RPMI7951 (cell line): Measurements from ENCODE around the gene ANXA11. TPM values are rescaled to one million over a fixed set of nuclear protein-coding genes. Genes with fewer than 3 reads are reported as not detected.

Source experiments
- DNase-seq: peaks from one replicate; pipeline ENCODE4 v3.0.0-alpha.2; 2012; ENCODE audit warnings: low read depth
- total RNA-seq: library from RNA; depleted of rRNA; stranded (reverse); fragments of >200 nt; shearing (Covaris generic); gene quantifications from 2 replicates; pipeline ENCODE4 v1.2.3, GENCODE V29; 2014

Gene ANXA11
- total RNA-seq, 1 experiment from 2014 or later: 104 TPM

DNA sequence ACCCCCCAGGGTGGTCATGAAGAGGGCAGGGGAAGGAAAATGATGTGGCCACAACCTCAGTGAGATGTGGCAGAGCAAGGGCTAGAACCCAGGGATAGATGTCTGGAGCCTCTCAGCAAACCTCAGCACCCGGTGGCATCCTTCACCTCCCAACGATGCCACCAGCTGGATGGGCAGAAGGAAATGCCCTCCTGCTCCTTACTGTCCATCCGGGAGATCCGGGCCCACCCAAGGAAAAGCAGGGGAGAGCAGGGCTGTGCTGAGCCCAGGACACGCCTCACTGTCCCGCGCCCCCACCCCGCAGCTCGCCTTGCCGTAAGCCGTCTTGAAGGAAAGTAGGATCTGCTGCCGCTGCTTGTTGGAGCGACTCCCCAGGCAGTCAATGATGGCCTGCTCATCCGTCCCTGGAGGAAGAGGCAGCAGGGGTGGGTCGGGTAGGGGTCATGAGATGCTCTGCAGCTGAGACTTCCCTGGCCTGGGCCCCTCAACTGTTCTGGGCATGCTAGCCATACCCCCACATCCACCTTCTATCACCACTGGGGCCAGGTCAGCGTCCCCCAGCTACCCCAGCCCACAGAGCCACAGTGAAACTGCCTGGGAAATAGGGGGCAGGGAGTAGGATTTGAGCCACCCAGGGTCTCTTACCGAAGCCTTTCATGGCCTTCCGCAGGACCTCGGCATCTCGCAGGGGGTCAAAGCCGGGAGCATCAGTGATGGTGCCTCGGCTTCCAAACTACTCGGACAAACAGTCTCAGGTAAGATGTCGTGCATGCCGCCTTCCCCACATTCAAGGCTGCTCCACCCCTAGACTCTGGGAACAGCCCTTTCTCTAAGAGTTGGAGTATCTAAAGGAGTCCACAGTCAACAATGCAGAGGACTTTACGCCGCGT lies 38.5 kb downstream of the ANXA11 start:
- DNase-seq: no peak

DNA sequence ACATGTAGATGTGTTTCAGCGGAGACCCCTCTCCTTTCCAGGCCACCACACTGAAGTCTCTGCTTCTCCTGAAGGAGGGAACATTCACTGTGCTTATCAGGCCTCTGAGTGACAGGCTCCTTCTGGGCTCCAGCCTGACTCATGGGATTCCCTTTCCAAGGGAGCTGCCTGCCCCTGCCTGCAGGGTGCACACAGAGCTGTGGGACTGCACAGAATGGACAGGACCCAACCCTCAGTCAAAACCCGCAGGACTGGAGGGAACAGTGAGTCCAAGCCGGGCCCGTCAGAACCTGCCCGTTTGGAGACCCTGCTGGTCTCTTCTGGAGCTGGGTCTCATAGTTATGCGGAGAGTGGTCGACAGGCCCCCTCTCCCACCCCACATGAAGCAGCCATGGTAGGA lies 40.2 kb downstream of the ANXA11 start:
- DNase-seq: peak; percentile 69

DNA sequence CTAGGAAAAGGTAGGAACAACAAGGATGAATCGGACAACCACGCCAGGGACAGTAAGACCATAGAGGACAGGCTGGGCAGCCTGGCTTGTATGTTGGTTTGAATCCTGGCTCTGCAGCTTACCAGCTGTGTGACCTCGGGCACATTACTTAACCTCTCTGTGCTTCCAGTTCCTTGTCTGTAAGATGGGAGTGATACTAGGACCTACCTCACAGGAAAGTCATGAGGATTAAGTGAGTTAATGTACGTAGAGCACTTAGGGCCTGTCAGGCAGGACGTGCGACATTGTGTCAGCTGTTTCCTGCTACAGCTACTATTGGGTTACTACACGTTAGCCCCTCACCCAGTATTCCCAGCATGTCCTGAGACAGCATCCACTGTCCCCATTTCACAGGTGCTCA lies 40.7 kb downstream of the ANXA11 start:
- DNase-seq: no peak

DNA sequence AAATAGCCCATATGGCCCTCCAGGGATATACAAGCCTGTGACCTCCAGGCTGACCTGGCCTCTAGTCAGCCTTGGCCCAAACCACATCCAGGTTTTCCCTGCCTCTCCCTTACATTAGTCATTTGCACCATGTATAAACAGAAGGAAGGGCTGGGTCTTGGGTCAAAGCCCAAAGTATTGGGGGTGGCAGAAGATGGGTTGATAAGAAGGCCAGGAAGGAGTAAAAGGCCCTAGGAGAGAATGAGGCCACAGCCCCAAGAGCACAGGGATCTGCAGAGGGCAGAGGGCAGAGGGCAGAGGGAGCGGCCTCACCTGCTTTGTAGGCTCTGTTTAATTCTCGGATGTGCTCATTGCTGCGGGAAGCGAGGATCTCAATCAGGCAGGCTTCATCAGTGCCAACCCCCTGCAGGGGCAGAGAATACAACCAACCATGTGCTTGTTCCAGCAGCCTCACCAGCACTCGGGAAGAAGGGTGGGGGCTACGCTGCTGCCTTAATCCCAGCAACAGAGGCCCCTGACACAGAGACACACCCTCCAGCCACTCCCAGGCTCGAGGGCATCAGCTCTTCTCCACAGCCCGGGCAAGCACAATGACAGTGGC lies 41.5 kb downstream of the ANXA11 start:
- DNase-seq: peak; percentile 97

DNA sequence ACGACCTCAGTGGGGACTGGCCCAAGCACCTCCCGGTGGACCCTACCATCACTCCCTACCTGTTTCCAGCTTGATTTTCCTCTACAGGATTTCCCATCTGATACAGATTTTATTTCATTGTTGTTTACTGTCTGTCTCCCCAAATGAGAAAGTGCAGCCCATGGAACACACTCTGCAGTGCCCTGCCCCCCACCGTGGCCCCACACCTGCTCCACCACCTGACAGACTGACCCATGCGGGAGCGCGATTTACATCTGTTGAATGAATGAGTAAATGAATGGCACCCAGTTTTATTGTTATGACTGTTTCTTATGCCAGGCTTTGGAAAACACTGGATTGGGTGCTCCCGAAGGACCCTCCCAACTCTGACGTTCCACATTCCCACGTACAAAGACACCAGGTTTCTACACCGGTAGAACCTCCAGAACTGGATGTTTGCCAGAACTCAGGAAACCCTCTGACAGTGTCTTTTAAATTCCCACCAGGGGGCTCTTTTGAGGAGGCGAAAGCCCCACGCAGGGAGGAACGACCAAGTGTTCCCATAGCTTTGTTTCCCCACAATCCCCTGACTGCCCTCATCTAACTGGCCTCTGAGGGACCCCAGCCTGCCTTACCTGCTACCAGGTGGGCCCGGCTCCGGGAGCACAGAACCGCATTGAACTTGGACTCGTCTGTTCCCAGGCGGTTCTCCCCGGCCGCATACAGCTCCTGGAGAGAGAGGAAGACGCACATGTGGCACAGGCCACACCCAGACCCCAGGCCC lies 43.8 kb downstream of the ANXA11 start:
- DNase-seq: no peak

DNA sequence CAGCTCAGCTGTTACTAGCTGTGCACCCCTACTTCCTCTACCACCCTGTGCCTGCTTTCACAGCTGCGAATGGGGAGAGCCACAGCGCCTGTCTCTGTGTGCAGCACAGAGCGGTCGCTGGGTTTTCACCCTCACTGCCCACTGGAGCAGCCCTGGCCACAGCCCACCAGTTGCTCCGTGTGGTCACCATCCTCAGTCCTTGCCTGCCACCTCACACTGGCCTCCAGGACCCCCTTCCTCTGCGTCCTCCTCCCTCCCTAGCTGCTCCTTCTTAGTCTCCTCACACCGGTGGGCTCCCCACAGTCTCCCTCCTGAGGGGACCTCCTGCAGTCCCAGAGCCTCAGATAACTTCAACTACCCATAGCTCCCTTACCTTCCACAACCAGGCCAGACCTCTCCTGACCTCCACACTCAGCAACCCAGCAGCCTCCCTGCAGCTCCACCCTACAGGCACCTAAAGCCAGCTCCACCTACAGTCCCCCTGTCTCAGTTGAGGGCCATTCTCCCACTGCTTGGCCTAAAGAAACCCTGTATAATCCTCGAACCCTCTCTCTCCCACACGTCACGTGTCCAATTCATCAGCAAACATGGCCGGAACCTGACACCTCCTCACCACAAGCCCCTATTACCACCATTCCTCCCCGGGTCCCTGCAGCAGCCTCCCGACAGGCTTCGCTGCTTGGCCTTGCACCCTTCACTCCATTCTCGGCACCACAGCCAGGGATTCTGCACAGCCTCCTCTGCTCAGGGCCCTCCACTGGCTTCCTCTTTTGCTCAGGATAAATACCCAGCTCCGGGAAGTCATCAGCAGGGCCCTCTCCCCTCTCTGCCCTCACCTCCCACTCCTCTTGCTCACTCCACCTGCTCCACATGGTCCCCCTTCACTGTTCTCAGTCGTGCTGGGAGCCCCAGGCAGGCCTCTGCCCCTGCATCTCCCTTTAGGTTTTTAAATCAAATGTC lies 44.7 kb downstream of the ANXA11 start:
- no peak for DNase-seq

DNA sequence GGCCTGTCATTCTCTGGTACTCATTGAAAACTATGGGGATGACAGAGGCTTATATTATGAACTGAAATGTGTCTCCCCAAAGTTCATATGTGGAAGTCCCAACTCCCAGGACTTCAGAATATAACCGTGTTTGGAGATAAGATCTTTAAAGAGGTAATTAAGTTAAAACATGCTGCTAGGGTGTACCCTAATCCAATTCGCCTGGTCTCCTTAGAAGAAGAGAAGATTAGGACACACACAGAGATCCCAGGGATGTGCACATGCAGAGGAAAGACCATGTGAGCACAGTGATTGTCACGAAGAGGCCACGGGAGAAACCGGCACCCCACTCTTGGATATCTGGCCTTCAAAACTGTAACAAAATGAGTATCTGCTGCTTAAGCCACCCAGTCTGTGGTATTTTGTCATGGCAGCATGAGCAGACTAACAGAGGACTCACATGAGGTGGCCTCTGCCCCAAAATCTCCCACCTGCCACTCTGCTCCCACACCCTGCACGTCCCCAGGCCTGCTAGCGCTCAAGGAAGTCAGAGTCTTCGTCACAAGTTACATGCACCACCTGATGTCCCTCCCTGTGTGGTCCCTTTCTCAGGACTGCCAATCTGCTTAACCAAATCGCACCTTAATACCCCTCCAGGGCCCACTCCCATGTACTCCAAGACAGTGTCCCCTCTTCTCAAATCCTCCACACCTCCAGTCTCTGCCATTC lies 46.0 kb downstream of the ANXA11 start:
- no peak for DNase-seq

DNA sequence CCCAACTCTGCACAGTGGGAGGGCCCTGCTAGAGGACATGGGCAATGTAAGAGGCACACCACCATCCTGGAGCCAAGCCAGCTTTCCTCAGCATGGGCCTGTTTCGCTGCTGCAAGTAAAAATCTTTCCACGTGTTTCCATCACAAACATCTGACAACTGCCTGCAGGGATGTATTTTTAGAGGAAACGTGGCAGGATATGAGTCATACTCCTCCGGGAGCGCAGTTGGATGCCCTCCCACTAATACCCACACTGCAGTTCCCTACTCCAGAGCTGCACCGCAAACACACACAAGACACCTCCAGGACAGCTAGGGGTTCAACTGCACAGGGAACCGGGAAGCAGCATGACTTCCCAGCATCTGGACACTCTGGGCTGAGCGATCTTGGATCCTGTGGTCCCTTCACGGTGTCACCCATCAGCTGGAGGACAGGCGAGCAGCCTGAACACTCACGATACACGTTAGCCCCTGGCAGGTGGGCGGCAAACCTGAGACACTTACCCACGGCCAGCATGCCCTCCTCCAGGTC lies 46.7 kb downstream of the ANXA11 start:
- DNase-seq: peak; percentile 100

DNA sequence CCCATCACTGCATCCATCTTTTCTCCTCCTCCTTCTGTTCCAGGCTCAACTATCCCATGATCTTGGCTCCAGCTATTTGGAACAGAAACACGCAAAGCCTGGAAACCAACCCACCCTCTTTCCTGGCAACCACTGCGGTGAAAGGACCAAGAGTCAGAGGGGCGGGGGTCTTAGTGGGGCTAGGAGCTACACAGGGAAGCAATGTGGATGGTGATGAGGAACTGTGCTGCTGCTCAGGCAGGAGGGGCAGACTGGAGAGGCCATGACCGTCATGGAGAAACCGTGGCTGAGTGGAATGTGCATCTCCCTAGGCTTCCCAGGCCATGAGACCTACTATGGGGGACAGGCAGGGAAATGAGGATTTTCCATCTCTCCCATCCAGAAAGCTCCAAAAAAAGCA lies 47.2 kb downstream of the ANXA11 start:
- DNase-seq: no peak

DNA sequence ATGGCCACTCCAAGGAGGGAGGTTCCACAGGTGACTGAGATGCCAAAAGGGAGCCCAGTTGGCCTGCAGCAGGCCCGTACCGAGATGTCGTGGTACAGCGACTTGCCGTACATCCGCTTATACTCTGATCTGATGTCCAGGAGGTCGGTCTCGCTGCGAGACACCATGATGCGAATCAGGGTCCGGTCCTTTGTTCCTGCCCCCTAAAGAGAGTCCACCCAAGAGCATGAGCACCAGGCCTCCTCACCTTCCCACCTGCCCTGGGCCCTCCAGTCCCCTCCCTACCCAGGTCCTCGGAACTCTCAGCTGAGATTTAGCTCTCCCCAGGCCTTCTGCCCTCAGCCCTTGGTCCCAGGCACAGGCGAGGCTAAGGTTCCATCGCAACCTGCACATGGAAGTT lies 47.8 kb downstream of the ANXA11 start:
- no peak for DNase-seq

DNA sequence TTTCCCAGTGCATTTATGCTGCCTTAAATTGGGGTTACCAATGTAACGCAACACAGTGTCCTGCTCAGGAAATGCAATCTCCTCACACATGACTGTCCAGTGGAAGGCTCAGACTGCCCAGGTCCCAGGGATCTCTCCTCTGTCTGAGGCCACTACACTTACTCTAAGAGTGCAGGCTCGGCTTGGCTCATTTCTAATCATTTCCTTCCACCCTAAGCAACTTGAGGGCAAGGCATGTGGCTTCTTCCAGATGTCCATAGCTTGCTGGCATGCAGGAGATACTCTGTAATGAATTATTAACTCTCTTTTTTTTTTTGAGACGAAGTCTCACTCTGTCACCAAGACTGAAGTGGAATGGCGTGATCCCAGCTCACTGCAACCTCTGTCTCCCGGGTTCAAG lies 49.1 kb downstream of the ANXA11 start:
- DNase-seq: peak; percentile 72

DNA sequence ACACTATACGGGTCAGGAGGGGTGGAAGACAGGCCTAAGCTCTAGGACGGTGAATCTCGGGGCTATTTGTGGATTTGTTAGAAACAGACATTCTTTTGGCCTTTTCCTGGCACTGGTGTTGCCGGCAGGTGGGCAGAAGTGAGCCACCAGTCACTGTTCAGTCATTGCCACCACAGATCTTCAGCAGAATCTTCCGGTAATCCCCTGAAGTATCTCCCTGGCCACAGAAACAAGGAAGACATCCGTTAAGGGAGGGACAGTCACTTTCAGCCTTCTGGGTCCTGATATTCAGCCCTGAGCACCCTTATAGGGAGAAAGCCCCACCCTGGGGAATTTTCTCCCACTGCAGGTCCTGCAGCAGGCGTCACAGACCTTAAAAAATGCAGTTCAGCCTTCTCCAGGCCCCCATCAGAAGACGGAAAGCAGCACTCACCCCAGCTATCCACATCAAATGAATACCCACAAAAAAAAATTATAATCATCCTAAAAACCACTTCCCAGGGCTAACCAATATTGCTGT lies 49.6 kb downstream of the ANXA11 start:
- no peak for DNase-seq

DNA sequence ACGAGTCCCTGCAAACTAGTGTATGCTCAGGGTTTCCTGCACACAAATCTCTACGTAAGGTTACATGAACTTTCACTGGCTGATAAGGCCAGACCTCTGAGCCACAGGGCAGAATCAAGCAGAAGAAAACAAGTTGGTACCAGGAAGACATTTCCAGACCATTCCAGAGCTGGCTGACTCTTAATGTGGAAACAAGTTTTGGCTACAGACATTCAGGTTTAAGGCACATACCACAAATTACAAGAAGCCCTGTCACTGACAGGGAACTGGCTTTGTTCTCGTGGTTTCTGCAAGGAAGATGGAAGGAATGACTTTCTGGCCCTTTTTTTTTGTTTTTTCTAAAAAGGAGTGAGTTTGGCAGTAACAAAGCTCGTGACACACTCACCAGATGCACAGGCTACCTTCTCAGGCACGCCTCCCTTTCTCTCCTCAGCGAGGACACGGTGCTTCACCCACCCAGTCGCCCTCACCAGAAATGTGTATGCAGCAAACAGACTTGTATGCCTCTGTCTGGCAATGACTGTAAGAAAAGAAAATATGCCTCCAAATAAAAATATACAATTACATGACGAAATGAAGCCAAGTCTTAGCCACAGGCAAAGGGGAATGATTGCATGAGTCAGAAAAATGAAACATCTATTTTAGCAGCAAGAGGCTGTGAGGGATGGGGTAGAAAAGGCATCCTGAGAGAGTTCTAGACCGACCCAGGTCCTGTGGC lies 50.2 kb downstream of the ANXA11 start:
- peak; percentile 91 for DNase-seq

DNA sequence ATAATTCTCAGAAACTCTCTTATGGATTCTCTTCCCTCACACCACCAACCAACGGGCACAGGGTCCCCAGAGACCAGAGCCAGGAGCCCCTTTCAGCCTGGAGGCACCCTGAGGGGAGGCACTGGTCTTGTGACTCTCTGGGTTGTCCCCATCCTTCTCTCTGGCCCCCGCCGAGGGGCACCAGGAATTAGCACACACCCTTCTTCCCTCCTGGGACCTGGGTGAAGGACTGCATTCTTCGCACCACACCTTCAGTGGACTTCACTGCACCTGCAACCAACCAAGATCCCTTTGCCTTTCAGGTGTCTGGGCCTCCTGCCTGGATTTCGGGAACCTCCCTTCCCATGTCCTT lies 50.7 kb downstream of the ANXA11 start:
- no peak for DNase-seq

DNA sequence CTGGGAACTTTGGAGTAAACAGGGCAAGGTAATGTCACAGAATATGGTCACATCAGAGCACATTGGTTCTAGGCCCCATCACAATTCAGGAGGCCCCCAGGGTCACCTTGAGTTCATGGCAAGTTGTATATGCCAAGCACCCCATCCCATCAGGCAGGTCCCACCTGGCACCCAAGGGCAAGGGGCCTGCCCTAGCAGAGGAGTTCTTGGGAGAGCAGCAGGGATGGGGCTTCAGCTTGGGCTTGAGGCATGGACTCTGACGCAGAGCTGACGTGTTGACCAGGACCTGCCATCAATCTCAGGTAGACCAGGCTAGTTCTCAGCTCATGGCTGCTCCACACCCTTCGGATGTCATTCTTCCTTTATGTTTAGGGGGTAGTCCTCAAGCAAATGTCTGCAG lies 51.9 kb downstream of the ANXA11 start:
- DNase-seq: no peak

DNA sequence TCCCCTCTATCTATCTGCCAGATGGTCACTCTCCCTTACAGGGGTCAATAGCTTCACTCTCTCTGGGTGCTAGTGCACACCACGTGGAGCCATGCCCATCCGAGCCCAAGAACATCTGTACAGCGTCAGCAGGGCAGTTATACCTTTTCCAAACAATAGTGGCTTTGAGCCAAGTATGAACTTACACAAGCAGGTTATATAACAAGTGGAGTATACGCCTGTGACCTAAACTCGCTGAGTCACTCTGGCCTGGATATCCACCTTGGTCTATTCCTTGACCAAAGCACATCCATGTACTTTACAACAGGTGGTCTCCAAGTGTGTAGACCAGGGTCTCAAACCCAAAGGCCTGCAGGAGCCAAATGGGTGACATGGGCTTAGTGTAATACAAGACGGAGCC lies 52.5 kb downstream of the ANXA11 start:
- no peak for DNase-seq

DNA sequence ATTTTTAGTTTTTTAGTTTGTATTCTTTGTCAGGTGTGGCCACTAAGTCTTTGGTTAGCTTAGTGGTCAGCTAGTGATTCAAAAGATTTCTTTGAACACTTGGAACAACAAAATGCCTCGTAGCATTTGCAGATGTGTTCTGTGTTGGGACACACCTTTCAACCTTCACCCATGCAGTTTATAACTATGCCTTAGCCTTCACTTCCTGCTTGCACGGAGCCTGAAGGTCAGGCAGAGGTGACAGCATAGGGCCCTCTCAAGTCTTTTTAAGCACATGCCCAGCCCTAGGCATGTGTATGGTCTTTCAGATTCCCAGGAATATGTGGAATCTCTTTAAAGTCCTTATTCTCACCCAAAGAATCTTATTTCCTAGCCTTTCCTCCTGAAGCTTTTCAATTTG lies 55.2 kb downstream of the ANXA11 start:
- DNase-seq: no peak

DNA sequence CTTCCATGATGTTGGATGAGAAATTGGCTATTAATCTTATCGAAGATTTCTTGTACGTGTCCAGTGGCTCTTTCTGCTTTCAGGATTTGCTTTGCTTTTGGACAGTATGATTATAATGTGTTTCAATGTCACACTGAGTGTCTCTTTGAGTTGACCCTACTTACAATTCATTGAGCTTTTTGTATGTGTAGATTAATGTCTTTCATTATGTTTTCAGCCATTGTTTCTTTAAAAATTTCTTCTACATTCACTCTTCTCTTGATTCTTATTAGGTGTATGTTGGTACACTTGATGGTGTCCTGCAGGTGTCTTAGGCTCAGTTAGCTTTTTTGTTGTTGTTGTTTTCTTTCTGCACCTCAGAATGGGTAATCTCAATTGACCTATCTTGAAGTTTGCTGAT lies 56.2 kb downstream of the ANXA11 start:
- no peak for DNase-seq

DNA sequence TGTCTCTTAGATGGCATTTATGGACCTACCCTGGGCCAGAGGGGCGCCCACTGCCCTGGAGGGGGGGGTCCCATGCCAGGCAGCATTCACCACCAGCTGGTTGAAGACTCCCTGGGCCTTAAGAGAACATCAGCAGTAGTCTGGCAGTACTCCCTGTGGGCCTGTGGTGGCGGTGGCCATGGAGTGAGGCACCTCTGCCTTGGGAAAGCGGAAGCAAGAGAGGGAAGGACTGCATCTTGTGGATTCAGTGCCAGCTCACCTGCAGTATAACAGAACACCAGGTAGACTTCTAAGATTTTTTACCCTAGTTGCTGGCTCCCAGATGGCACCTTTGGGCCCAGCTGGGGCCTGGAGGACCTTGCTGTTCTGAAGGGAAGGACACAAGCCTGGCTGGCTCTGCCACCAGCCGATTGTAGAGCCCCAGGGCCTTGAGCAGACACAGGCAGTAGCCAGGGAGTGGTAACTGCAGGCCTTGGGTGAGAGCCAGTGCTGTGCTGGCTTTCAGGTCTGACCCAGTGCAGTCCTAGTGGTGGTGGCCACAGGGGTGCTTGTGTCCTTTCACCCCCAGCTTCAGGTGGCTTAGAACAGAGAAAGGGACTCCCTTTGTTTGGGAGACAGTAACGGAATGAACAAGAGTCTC lies 57.1 kb downstream of the ANXA11 start:
- no peak for DNase-seq
